NB4 (cell line): ENCODE data around the gene GP1BB.

ENCODE experiments used
- DNase-seq: peaks from one replicate; pipeline ENCODE4 v3.0.0; 2010; ENCODE audit warnings: low read depth
- H3K4me3 ChIP-seq: one replicate; pipeline ENCODE4 v1.5.1; 2011; ENCODE audit warnings: mild to moderate bottlenecking, low read depth, low read length, moderate library complexity
- MYC ChIP-seq: IDR thresholded peaks from 2 replicates; pipeline ENCODE4 v1.6.1; 2011; ENCODE audit warnings: low read depth, low read length
- POLR2A ChIP-seq: IDR thresholded peaks from 2 replicates; pipeline ENCODE4 v1.6.1; 2011; ENCODE audit warnings: mild to moderate bottlenecking; ENCODE audit not compliant: insufficient read length; ENCODE audit errors: extremely low read depth
- TF ChIP-seq, protein P1 (sequence below): IDR thresholded peaks from 2 replicates; pipeline ENCODE4 v1.6.1; 2011; ENCODE audit warnings: low read depth, low read length
- TF ChIP-seq, protein P2 (sequence below): IDR thresholded peaks from one replicate; pipeline ENCODE4 v1.5.1; 2012; ENCODE audit warnings: low read depth, low read length

GP1BB gene

DNA sequence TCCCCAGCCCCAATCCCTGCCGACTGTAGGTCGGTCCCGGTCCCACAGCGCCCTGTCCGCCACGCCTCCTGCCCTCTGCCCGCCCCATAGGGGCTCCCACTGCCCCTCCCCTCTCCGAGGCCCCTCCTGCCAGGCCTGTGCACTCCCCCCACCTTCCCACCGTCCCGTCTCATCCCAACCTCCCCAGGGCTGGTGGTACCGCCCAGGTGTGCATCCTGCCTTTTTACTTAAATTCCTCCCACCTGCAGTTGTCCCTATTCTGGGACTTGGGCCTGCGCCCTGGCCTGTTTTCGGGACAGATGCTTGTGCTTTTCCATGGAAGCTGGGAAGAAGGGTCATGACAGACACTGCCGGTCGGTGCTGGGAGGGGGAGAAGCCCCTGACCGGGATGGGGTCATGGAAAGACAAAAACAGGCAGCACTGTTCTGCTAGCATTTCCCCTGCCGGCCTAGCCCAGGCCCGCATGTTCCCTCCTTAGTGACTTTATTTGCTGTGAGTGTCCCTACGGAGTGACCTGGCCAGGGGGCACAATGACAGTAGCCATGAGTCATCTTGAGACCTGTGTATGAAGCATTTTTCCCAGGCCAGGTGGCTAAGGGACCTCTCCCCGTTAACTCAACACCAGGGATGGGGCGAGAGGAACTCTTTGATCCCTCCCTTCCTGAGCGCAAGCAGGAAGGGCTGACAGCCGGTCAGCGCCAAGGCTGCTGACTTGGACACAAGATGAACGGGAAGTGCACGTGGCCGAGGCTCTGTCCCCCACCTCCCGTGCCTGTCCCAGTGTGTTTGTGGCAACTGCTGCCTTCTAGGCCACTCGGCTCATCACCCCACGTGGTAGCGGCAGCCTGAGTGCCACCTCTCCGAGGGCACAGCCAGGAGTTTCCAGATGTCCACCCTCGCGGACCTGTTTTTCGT lies 44.3 kb downstream of the GP1BB start:
- no peak overlapping the region for H3K4me3 ChIP-seq
- no peak for DNase-seq
- no peak for TF ChIP-seq POLR2A

DNA sequence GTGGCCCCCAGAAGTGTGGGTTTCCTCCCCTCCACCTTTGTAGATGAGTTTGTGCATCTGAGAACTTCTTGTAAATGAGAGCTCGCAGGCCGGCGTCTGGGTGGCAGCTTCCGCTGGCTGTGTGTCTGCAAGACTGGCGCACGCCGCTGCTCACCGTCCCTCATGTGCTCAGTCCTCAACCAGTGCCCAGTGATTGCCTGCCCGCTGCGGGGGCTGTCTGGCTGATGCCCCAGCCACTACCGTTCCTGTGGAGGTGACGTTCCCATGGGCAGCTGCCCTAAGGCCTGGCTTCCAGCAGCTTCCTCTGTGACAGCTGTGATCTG lies 46.0 kb downstream of the GP1BB start:
- H3K4me3 ChIP-seq, result no peak overlapping the region
- no peak for DNase-seq
- TF ChIP-seq MYC (no peak), POLR2A (no peak)
- TF ChIP-seq, protein P1, sequence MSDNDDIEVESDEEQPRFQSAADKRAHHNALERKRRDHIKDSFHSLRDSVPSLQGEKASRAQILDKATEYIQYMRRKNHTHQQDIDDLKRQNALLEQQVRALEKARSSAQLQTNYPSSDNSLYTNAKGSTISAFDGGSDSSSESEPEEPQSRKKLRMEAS, result no peak
- TF ChIP-seq, protein P2, sequence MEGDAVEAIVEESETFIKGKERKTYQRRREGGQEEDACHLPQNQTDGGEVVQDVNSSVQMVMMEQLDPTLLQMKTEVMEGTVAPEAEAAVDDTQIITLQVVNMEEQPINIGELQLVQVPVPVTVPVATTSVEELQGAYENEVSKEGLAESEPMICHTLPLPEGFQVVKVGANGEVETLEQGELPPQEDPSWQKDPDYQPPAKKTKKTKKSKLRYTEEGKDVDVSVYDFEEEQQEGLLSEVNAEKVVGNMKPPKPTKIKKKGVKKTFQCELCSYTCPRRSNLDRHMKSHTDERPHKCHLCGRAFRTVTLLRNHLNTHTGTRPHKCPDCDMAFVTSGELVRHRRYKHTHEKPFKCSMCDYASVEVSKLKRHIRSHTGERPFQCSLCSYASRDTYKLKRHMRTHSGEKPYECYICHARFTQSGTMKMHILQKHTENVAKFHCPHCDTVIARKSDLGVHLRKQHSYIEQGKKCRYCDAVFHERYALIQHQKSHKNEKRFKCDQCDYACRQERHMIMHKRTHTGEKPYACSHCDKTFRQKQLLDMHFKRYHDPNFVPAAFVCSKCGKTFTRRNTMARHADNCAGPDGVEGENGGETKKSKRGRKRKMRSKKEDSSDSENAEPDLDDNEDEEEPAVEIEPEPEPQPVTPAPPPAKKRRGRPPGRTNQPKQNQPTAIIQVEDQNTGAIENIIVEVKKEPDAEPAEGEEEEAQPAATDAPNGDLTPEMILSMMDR, result no peak

DNA sequence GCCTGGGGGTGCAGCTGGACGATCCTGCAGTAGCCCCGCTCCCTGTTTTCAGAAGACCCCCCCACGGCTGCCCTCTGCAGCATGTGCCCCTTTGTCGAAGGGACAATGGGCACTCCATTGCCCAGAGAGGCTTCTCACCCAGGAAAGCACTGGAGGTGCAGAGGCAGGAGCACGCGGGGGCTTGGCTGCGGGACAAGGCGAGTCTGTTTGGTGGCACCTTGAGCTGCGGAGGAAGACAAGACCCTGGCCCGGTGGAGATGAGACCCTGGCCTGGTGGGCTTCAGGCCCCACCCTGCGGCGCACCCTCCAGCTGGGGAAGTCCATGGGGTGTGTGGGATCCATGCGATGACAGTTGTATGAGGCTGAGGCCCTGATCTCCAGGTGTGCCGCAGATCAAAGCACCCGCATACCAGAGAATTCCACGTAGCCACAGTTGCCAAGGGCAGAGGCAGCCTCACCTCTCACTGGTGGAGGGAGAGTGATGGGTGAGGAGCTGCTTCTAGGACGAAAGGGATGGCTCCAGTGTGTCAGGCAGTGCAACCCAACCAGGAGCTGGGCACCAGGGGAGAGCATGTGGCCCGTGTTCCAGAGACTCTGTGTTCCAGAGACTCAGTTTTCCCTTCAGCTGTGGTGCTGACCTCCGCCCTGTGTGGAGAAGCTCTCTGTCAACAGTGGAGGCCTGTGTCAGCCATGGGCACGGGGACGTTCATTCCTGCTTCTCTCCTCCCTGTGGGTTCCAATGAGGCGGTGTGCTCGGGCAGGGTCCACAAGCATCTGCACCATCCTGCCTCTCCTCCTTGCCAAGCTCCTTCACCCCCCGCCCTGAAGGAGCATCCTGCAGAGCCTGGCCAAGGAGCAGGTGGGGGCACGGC lies 47.2 kb downstream of the GP1BB start:
- H3K4me3 ChIP-seq, result no peak overlapping the region
- DNase-seq, result no peak
- no peak for TF ChIP-seq MYC
- TF ChIP-seq, protein P1, result no peak
- TF ChIP-seq, protein P2, result no peak
- no peak for TF ChIP-seq POLR2A

DNA sequence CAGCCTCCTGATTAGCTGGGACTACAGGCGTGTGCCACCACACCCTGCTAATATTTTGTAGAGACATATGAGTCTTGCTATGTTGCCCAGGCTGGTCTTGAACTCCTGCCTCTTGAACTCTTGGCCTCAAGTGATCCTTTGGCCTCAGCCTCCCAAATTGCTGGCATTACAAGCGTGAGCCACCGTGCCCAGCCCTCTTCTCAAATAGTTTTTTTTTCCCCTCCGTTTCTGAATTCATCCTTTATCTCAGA lies 49.0 kb downstream of the GP1BB start:
- DNase-seq, result no peak
- TF ChIP-seq MYC, result no peak
- TF ChIP-seq POLR2A, result no peak
- TF ChIP-seq, protein P1, result no peak
- TF ChIP-seq, protein P2, result no peak

DNA sequence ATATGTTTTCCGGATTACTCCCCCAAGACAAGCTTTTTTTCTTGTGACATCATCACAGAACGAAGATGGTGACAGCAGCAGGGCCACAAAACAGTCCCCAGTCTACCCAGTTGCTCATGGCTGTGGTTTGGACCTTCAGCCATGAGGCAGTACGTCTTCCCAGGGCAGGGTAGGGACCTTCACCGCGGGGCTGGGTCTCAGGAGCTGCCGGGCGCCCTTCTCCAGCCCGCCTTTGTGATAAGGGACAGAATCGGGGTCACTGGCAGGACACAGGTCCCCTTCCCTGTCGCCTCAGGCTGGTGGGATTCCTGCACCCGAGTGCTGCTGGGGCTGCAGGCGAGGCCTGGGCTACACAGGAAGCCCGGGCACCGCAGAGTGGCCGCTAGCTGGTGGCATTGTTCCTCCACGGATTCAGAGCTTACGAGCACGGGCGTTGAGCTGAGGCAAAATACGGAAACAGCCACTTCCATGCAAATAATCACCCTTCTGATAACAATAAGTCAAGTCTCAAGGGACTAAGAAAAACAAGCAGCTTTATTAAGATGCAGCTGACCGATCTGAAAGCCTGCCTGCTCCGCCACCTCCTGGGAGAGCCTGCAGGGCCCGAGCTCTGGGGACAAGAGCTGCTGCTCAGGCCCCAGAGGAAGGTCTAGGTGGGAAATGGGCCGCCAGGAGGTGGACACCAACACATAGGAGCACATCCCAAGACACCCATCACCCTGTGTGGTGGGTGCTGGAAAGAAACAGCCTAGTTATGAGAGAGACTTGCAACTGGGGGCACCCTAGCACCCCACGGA lies 49.5 kb downstream of the GP1BB start:
- TF ChIP-seq POLR2A (no peak), MYC (no peak)
- TF ChIP-seq, protein P2, result peak; percentile 31
- TF ChIP-seq, protein P1, result no peak; the same call in 1 of the 2 replicates
- H3K4me3 ChIP-seq, result no peak overlapping the region
- DNase-seq, result peak; percentile 93

More for the DNA sequence above, 49.0 kb downstream of the GP1BB start:
- no peak overlapping the region for H3K4me3 ChIP-seq
